A549 (cell line): ENCODE data around the gene ADARB2. TPM values are rescaled to one million over a fixed set of nuclear protein-coding genes. Genes with fewer than 3 reads are reported as not detected.

Source experiments
- ATAC-seq, 2 experiments: fragments of 200-7000 bp in 1 of 2; fragments of >200 bp in 1 of 2; cut with Nextera tagmentation in 1 of 2; cut with Tn5 transposase in 1 of 2; 3 replicates each; pipeline versions ENCODE4 v1.8.0 to v1.9.1; 2018 to 2020; ENCODE audit warnings: mild to moderate bottlenecking in 1 of 2, moderate library complexity in 1 of 2
- CTCF ChIA-PET: fragments of 300-600 bp; sonication (Branson Sonifier 250); formaldehyde crosslinking; extraction: SDS; loops from one replicate; lab custom pipeline; 2021; ENCODE audit warnings: antibody characterized with exemption, inconsistent platforms; lab: Yijun Ruan, JAX
- POLR2A ChIA-PET: fragments of 350-600 bp; formaldehyde crosslinking; extraction: SDS; loops from one replicate; lab custom pipeline; 2021; ENCODE audit warnings: antibody characterized with exemption, inconsistent platforms; lab: Yijun Ruan, JAX
- DNase-seq, 2 experiments: peaks; one replicate each; pipeline versions ENCODE4 v3.0.0 to v3.0.0-alpha.2; 2011 to 2016; ENCODE audit warnings: low read depth in 1 of 2, low spot score in 1 of 2
- FAIRE-seq: peaks from 2 replicates; lab custom pipeline; 2011; peaks lifted over from hg19 to GRCh38; lab: Jason Lieb, UNC
- H3K27ac ChIP-seq, 2 experiments: fragments of >200 bp; sonication (Bioruptor Twin); formaldehyde crosslinking; 3 replicates each; pipeline ENCODE4 v1.5.1; 2016 to 2017
- H3K4me1 ChIP-seq: fragments of >200 bp; sonication (Bioruptor Twin); formaldehyde crosslinking; 3 replicates; pipeline ENCODE4 v1.6.1; 2016
- H3K4me2 ChIP-seq: fragments of >200 bp; sonication (Bioruptor Twin); formaldehyde crosslinking; 3 replicates; pipeline ENCODE4 v1.6.1; 2016
- H3K4me3 ChIP-seq: fragments of >200 bp; sonication (Bioruptor Twin); formaldehyde crosslinking; 3 replicates; pipeline ENCODE4 v1.5.1; 2016
- H3K9me3 ChIP-seq: fragments of >200 bp; sonication (Bioruptor Twin); formaldehyde crosslinking; 3 replicates; pipeline ENCODE4 v1.6.1; 2016
- ATOH8 ChIP-seq: fragments of 250-450 bp; sonication (Bioruptor Pico); IDR thresholded peaks from 2 replicates; pipeline ENCODE4 v1.5.0; 2020; ENCODE audit warnings: low read depth, mild to moderate bottlenecking, moderate library complexity
- BCL3 ChIP-seq: fragments of >200 bp; sonication (Bioruptor Twin); formaldehyde crosslinking; IDR thresholded peaks from 3 replicates; pipeline ENCODE4 v1.6.1; 2016
- CBX8 ChIP-seq: fragments of 200-600 bp; sonication (generic); IDR thresholded peaks from 2 replicates; pipeline ENCODE4 v1.6.1; 2016
- CHD2 ChIP-seq: fragments of 150-350 bp; IDR thresholded peaks from 2 replicates; pipeline ENCODE4 v1.6.1; 2014; ENCODE audit warnings: low read length; ENCODE audit not compliant: partially characterized antibody
- CHD4 ChIP-seq: fragments of 200-600 bp; sonication (generic); IDR thresholded peaks from 2 replicates; pipeline ENCODE4 v1.6.1; 2016; ENCODE audit warnings: antibody characterized with exemption, mild to moderate bottlenecking, borderline replicate concordance
- E2F6 ChIP-seq: IDR thresholded peaks from 2 replicates; pipeline ENCODE4 v1.6.1; 2012; ENCODE audit warnings: low read depth, borderline replicate concordance
- ELK1 ChIP-seq: fragments of 150-350 bp; IDR thresholded peaks from 2 replicates; pipeline ENCODE4 v1.6.1; 2014; ENCODE audit warnings: low read depth, mild to moderate bottlenecking, low read length
- ESRRA ChIP-seq: fragments of 150-350 bp; IDR thresholded peaks from 2 replicates; pipeline ENCODE4 v1.6.1; 2014; ENCODE audit warnings: mild to moderate bottlenecking, low read length, borderline replicate concordance
- FOSB ChIP-seq: fragments of 250-450 bp; sonication (Bioruptor Pico); IDR thresholded peaks from 2 replicates; pipeline ENCODE4 v1.5.0; 2020; ENCODE audit warnings: mild to moderate bottlenecking, moderate library complexity
- FOSL2 ChIP-seq, 2 experiments: fragments of 450-650 bp in 1 of 2; fragments of >200 bp in 1 of 2; sonication (Bioruptor Twin) in 1 of 2; formaldehyde crosslinking; IDR thresholded peaks; 2 replicates each; pipeline versions ENCODE4 v1.5.0 to v1.6.1; 2016 to 2020; ENCODE audit warnings: mild to moderate bottlenecking in 1 of 2, moderate library complexity in 1 of 2
- FOXS1 ChIP-seq: fragments of 250-450 bp; sonication (Bioruptor Pico); IDR thresholded peaks from 2 replicates; pipeline ENCODE4 v1.5.0; 2020; ENCODE audit warnings: mild to moderate bottlenecking, moderate library complexity
- HDAC2 ChIP-seq: fragments of 200-600 bp; sonication (generic); IDR thresholded peaks from 2 replicates; pipeline ENCODE4 v1.6.1; 2016
- HEYL ChIP-seq: fragments of 250-450 bp; sonication (Bioruptor Pico); IDR thresholded peaks from 2 replicates; pipeline ENCODE4 v1.8.0; 2021; ENCODE audit warnings: mild to moderate bottlenecking, moderate library complexity
- HOXB13 ChIP-seq: fragments of 250-450 bp; sonication (Bioruptor Pico); IDR thresholded peaks from 2 replicates; pipeline ENCODE4 v1.5.0; 2020; ENCODE audit warnings: low read depth, mild to moderate bottlenecking, moderate library complexity
- JUNB ChIP-seq: fragments of >200 bp; sonication (Bioruptor Twin); formaldehyde crosslinking; IDR thresholded peaks from 2 replicates; pipeline ENCODE4 v1.6.1; 2016
- KDM5A ChIP-seq: fragments of 200-600 bp; sonication (generic); IDR thresholded peaks from 2 replicates; pipeline ENCODE4 v1.6.1; 2016; ENCODE audit warnings: antibody characterized with exemption, mild to moderate bottlenecking
- MAFK ChIP-seq: fragments of 450-650 bp; IDR thresholded peaks from 2 replicates; pipeline ENCODE4 v1.6.1; 2014; ENCODE audit not compliant: partially characterized antibody
- MAZ ChIP-seq: fragments of 150-350 bp; IDR thresholded peaks from 2 replicates; pipeline ENCODE4 v1.6.1; 2014; ENCODE audit warnings: antibody characterized with exemption, low read depth, low read length, borderline replicate concordance
- NPAS2 ChIP-seq: fragments of 250-450 bp; sonication (Bioruptor Pico); IDR thresholded peaks from 2 replicates; pipeline ENCODE4 v1.8.0; 2022; ENCODE audit warnings: mild to moderate bottlenecking, moderate library complexity, borderline replicate concordance
- NR3C1 ChIP-seq: fragments of >200 bp; sonication (Bioruptor Twin); formaldehyde crosslinking; IDR thresholded peaks from 3 replicates; pipeline ENCODE4 v1.6.1; 2017
- PHF8 ChIP-seq: fragments of 200-600 bp; sonication (generic); IDR thresholded peaks from 2 replicates; pipeline ENCODE4 v1.6.1; 2016; ENCODE audit warnings: low read depth, mild to moderate bottlenecking, antibody characterized with exemption, moderate library complexity, borderline replicate concordance
- POLR2AphosphoS2 ChIP-seq: conservative IDR thresholded peaks from 2 replicates; pipeline ENCODE4 v1.6.1; 2012; ENCODE audit warnings: low read length, improper control_type of control experiment, inconsistent platforms
- RNF2 ChIP-seq: fragments of 200-600 bp; sonication (generic); IDR thresholded peaks from 2 replicates; pipeline ENCODE4 v1.6.1; 2016; ENCODE audit warnings: low read depth, mild to moderate bottlenecking, antibody characterized with exemption, moderate library complexity, borderline replicate concordance
- SREBF2 ChIP-seq: fragments of 450-650 bp; IDR thresholded peaks from 2 replicates; pipeline ENCODE4 v1.6.1; 2014; ENCODE audit warnings: mild to moderate bottlenecking, moderate library complexity
- ZC3H11A ChIP-seq: fragments of 450-650 bp; IDR thresholded peaks from 2 replicates; pipeline ENCODE4 v1.6.1; 2014; ENCODE audit warnings: antibody characterized with exemption, mild to moderate bottlenecking
- ZFP36 ChIP-seq: fragments of 450-650 bp; IDR thresholded peaks from 2 replicates; pipeline ENCODE4 v1.6.1; 2014; ENCODE audit warnings: borderline replicate concordance; ENCODE audit not compliant: partially characterized antibody
- ZSCAN20 ChIP-seq: fragments of 250-450 bp; sonication (Bioruptor Pico); IDR thresholded peaks from 2 replicates; pipeline ENCODE4 v1.8.0; 2022; ENCODE audit warnings: mild to moderate bottlenecking, moderate library complexity
- WGBS: methylation state at CpG from one replicate; pipeline ENCODE4 v1.1.6; 2017; ENCODE audit errors: missing lambda C conversion rate; 5-methylcytosine and 5-hydroxymethylcytosine counted together
- polyA plus RNA-seq, 4 experiments: library from polyadenylated mRNA; depleted of rRNA in 3 of 4; stranded (reverse); fragments of >200 nt; fragmentation: RNase III in 1 of 4; extraction: RNeasy Plus Mini Kit Qiagen cat#74134 plus additional on column Dnase treatment in 1 of 4; gene quantifications; 2 replicates in 3 of 4; 3 replicates in 1 of 4; pipeline ENCODE4 v1.2.3, GENCODE V29; 2011 to 2017

Gene ADARB2
- polyA plus RNA-seq, 2 of the 4 experiments (the other 2 are of a cell fraction): not detected

GRCh38 chr10:1596482-1597099 is 140.7 kb downstream of the ADARB2 start:
- Histone ChIP-seq H3K4me1 (no peaks in the 10 kb centered on the region), H3K4me3 (no peak overlapping the region), H3K4me2 (no peak overlapping the region), H3K27ac (no peak overlapping the region), H3K9me3 (no peaks in the 10 kb centered on the region)
- POLR2A ChIA-PET: no interaction called here
- CTCF ChIA-PET: no interaction called here
- 28% methylated on average over 18 of the region's 18 CpGs for WGBS
- DNase-seq: no peak
- TF ChIP-seq RNF2: no peak
- TF ChIP-seq BCL3: no peak
- TF ChIP-seq CHD2: no peak
- TF ChIP-seq POLR2AphosphoS2: no peak
- ATAC-seq: no peak
- no peak for FAIRE-seq

GRCh38 chr10:1595726-1596125 is 141.6 kb downstream of the ADARB2 start:
- DNase-seq: no peak
- 20% methylated on average over 5 of the region's 5 CpGs for WGBS
- ATAC-seq: no peak
- no peak for FAIRE-seq
- Histone ChIP-seq H3K4me3 (no peak overlapping the region), H3K9me3 (no peaks in the 10 kb centered on the region), H3K4me2 (no peak overlapping the region), H3K27ac (no peak overlapping the region), H3K4me1 (no peaks in the 10 kb centered on the region)
- TF ChIP-seq BCL3 (no peak), MAFK (no peak), HDAC2 (no peak), FOXS1 (no peak), NR3C1 (no peak), FOSB (CRISPR knock-in tag) (no peak), ATOH8 (CRISPR knock-in tag) (no peak), HEYL (CRISPR knock-in tag) (no peak), ZC3H11A (no peak), ZFP36 (no peak), RNF2 (no peak), HOXB13 (no peak), SREBF2 (no peak), FOSL2 (IDR thresholded peaks at IDR 0.05) (no peak), FOSL2 (CRISPR knock-in tag; IDR thresholded peaks at IDR 0.05) (no peak), JUNB (no peak), E2F6 (no peak), PHF8 (no peak), KDM5A (no peak)
- CTCF ChIA-PET: no interaction called here
- POLR2A ChIA-PET: no interaction called here

- WGBS: 17% methylated on average over 6 of the region's 6 CpGs
- CTCF ChIA-PET: no interaction called here
- FAIRE-seq: no peak
- TF ChIP-seq MAZ (no peak), HOXB13 (no peak), ELK1 (no peak), JUNB (no peak), CHD4 (no peak), NPAS2 (CRISPR knock-in tag) (no peak), ATOH8 (CRISPR knock-in tag) (no peak), E2F6 (no peak), ESRRA (no peak), CBX8 (no peak), HDAC2 (no peak), ZSCAN20 (CRISPR knock-in tag) (no peak), KDM5A (no peak), SREBF2 (no peak)
Observed at GRCh38 chr10:1595242-1595600, 142.1 kb downstream of the ADARB2 start.

More at GRCh38 chr10:1595242-1595600, 142.1 kb downstream of the ADARB2 start:
- Histone ChIP-seq H3K4me3 (no peak overlapping the region), H3K9me3 (no peaks in the 10 kb centered on the region), H3K4me1 (no peaks in the 10 kb centered on the region), H3K27ac (no peak overlapping the region), H3K4me2 (no peak overlapping the region)
- no peak for DNase-seq
- ATAC-seq: no peak
- POLR2A ChIA-PET: no interaction called here
